Mesothelial cell of epicardium (in vitro differentiated cells): ENCODE results near the gene LDLRAD4. TPM values are rescaled to one million over a fixed set of nuclear protein-coding genes. Genes with fewer than 3 reads are reported as not detected.

Experiments used
- DNase-seq, 2 experiments: peaks; one replicate each; pipeline ENCODE4 v3.0.0; 2021; ENCODE audit warnings: low spot score in 2 of 2; ENCODE audit not compliant: unreplicated experiment in 2 of 2
- H3K27ac Mint-ChIP-seq: 2 replicates; pipeline ENCODE4 v1.8.0; 2021; ENCODE audit warnings: mixed read lengths
- H3K27me3 Mint-ChIP-seq: 2 replicates; pipeline ENCODE4 v1.8.0; 2021; ENCODE audit warnings: low read depth, mixed read lengths
- H3K36me3 Mint-ChIP-seq: 2 replicates; pipeline ENCODE4 v1.8.0; 2021; ENCODE audit warnings: mixed read lengths
- H3K4me1 Mint-ChIP-seq: 2 replicates; pipeline ENCODE4 v1.8.0; 2021; ENCODE audit warnings: mixed read lengths
- H3K4me3 Mint-ChIP-seq: 2 replicates; pipeline ENCODE4 v1.8.0; 2021; ENCODE audit warnings: mild to moderate bottlenecking, moderate library complexity, mixed read lengths
- H3K9me3 Mint-ChIP-seq: 2 replicates; pipeline ENCODE4 v1.8.0; 2021; ENCODE audit warnings: mixed read lengths
- CTCF ChIP-seq: fragments of 200-600 bp; sonication (generic); IDR thresholded peaks from one replicate; pipeline ENCODE4 v1.5.0; 2021; ENCODE audit warnings: antibody characterized with exemption; ENCODE audit not compliant: unreplicated experiment
- total RNA-seq: library from RNA; stranded (reverse); gene quantifications from 3 replicates; pipeline ENCODE4 v1.2.1, GENCODE V29; 2021

LDLRAD4 gene
- total RNA-seq, 1 donor from 2014 or later = 29.7 TPM

GRCh38 chr18:13291299-13291698 is 72.7 kb downstream of the LDLRAD4 start:
- peaks cover 28% of the 10 kb centered on the region for H3K4me1 Mint-ChIP-seq
- H3K4me3 Mint-ChIP-seq = no peak overlapping the region
- H3K9me3 Mint-ChIP-seq = no peaks in the 10 kb centered on the region
- H3K36me3 Mint-ChIP-seq = no peaks in the 10 kb centered on the region
- no peak for TF ChIP-seq CTCF
- no peak overlapping the region for H3K27ac Mint-ChIP-seq
- DNase-seq = no peak
- no peaks in the 10 kb centered on the region for H3K27me3 Mint-ChIP-seq

- no peak for DNase-seq
- H3K4me3 Mint-ChIP-seq = no peak overlapping the region
- H3K36me3 Mint-ChIP-seq = no peaks in the 10 kb centered on the region
- H3K27ac Mint-ChIP-seq = no peak overlapping the region
- H3K27me3 Mint-ChIP-seq = no peaks in the 10 kb centered on the region
- H3K4me1 Mint-ChIP-seq = peaks cover 28% of the 10 kb centered on the region
- H3K9me3 Mint-ChIP-seq = no peaks in the 10 kb centered on the region
- TF ChIP-seq CTCF = no peak
These were observed 73.3 kb downstream of the LDLRAD4 start for GRCh38 chr18:13291745-13292447.

- no peak overlapping the region for H3K4me3 Mint-ChIP-seq
- peak overlapping the region; percentile 8 for H3K27ac Mint-ChIP-seq
- H3K36me3 Mint-ChIP-seq = no peaks in the 10 kb centered on the region
- TF ChIP-seq CTCF = no peak
- DNase-seq = no peak
- peaks cover 28% of the 10 kb centered on the region for H3K4me1 Mint-ChIP-seq
- H3K9me3 Mint-ChIP-seq = no peaks in the 10 kb centered on the region
- no peaks in the 10 kb centered on the region for H3K27me3 Mint-ChIP-seq
These were observed 74.2 kb downstream of the LDLRAD4 start for GRCh38 chr18:13292736-13293135.

- H3K36me3 Mint-ChIP-seq = no peaks in the 10 kb centered on the region
- no peak overlapping the region for H3K4me3 Mint-ChIP-seq
- H3K9me3 Mint-ChIP-seq = no peaks in the 10 kb centered on the region
- TF ChIP-seq CTCF = no peak
- no peak for DNase-seq
- peaks cover 24% of the 10 kb centered on the region for H3K4me1 Mint-ChIP-seq
- H3K27ac Mint-ChIP-seq = no peak overlapping the region
- H3K27me3 Mint-ChIP-seq = no peaks in the 10 kb centered on the region
These were observed 75.7 kb downstream of the LDLRAD4 start for GRCh38 chr18:13294309-13294708.

GRCh38 chr18:13295894-13296293 is 77.3 kb downstream of the LDLRAD4 start:
- Mint-ChIP-seq H3K9me3 (no peaks in the 10 kb centered on the region), H3K27ac (no peak overlapping the region), H3K27me3 (no peaks in the 10 kb centered on the region), H3K36me3 (no peaks in the 10 kb centered on the region), H3K4me1 (peaks cover 25% of the 10 kb centered on the region), H3K4me3 (no peak overlapping the region)
- no peak for TF ChIP-seq CTCF
- DNase-seq = no peak
